G401 (cell line): ENCODE data around the gene TNKS1BP1. TPM values are rescaled to one million over a fixed set of nuclear protein-coding genes. Genes with fewer than 3 reads are reported as not detected.
A peak's percentile ranks its signal among the peaks of the same experiment; 100 is the strongest.
"Not testable (repeated sequence)": the region's sequence is repeated elsewhere in the genome, so short reads cannot be mapped to it uniquely, and the experiment has no call there.

Experiments used
- DNase-seq: peaks from one replicate; pipeline ENCODE4 v3.0.0-alpha.2; 2015; ENCODE audit warnings: low spot score
- in situ Hi-C: cut with HindIII; loops from 2 replicates; pipeline ENCODE4 v1.10.0; 2016; ENCODE audit warnings: low sequenced_read_pairs, mixed read lengths
- total RNA-seq: library from RNA; depleted of rRNA; stranded (reverse); fragments of >200 nt; shearing (Covaris generic); gene quantifications from 2 replicates; pipeline ENCODE4 v1.2.3, GENCODE V29; 2014

Gene TNKS1BP1
- total RNA-seq, 1 experiment from 2014 or later = 46.3 TPM

DNA sequence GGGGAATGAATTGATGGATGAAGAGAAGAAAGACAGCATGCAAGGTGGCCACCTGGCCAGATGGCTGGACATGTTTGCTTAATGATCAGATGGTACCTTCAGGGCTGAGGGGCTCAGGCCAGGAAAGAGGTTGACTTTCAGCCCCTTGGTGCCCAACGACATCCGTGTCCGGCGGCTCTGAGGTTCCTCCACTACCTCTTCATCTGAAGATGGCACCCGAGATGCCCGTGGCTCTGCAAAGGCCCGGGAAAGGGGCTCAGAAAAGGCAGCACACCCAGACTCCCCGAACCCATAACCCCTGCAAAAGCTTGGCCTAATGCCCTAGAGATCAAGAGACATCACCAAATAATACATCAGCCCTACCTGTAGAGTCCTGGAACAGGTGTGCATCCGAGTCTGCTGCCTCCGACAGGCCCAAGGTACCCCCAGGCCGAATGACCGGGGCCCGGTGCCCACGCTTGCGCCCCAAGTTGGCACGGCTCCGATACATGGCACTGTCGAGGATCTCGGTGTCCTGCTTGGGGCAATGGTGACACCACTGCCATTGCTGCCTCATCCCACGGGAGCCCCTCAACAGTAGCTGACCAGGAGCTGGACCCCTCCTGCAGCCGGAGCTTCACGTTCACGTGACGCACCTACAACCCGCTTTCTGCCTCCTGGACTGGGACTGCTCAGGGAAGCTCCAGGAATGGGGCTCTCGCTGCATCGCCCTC, 22.9 kb downstream of the TNKS1BP1 start:
- in situ Hi-C loops = no loop called here
- no peak for DNase-seq

DNA sequence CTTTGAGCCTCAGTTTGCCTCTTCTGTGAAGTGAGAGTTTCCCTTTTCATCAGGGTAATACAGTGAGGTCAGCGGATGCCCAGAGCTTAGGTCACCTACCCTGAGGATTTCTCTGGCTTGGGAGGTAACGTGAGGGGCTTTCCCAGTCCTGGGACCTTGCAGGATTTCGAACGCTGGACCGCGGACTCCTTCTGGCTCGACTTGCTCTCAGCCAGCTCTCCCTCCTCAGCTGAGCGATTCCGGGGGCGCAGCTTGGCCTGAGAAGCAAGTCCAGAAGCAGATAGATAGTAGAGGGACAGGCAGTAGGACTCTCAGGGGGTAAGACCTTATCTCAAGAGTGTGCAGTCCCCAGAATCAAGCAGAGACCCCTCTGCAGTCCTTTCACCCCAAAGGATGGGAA, 24.0 kb downstream of the TNKS1BP1 start:
- in situ Hi-C loops = no loop called here
- no peak for DNase-seq

DNA sequence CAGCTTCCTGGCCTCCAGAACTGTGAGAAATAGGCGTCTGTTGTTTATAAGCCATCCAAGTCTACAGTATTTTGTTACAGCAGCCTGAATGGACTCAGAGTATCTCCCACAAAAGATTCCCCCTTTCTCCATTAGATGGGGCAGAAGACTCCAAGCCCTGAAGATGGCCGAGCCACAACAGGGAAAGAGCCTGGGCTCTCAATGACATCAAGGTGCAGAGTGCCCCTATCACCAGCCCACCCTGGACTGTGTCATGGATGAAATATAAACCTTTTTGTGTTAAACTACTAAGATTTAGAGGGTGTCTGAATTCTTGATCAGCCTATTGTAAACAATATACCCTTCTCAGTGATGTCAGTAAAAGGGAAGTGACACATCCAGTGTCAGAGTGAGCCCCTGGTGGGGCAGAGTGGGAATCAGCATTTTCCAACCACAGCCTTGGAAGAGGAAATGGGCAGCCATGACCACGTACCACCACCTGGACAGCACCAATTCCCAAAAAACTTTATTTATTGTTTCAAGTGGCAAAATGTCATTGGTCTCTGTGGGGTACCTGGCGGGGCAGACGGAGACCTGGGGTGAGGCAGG, 25.5 kb downstream of the TNKS1BP1 start:
- in situ Hi-C loops = no loop called here
- DNase-seq = no peak

GRCh38 chr11:57297221-57297620, 27.5 kb downstream of the TNKS1BP1 start:
- in situ Hi-C loops = no loop called here
- DNase-seq = no peak

DNA sequence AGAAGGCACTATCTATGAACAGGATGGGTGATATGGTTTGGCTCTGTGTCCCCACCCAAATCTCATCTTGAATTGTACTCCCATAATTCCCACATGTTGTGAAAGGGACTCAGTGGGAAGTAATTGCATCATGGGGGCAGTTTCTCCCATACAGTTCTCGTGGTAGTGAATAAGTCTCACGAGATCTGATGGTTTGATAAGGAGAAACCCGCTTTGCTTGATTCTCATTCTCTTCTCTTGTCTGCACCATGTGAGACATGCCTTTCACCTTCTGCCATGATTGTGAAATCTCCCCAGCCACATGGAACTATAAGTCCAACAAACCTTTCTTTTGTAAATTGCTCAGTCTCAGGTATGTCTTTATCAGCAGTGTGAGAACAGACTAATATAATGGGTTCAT, 28.5 kb downstream of the TNKS1BP1 start:
- DNase-seq, in situ Hi-C loops: not testable (repeated sequence)

DNA sequence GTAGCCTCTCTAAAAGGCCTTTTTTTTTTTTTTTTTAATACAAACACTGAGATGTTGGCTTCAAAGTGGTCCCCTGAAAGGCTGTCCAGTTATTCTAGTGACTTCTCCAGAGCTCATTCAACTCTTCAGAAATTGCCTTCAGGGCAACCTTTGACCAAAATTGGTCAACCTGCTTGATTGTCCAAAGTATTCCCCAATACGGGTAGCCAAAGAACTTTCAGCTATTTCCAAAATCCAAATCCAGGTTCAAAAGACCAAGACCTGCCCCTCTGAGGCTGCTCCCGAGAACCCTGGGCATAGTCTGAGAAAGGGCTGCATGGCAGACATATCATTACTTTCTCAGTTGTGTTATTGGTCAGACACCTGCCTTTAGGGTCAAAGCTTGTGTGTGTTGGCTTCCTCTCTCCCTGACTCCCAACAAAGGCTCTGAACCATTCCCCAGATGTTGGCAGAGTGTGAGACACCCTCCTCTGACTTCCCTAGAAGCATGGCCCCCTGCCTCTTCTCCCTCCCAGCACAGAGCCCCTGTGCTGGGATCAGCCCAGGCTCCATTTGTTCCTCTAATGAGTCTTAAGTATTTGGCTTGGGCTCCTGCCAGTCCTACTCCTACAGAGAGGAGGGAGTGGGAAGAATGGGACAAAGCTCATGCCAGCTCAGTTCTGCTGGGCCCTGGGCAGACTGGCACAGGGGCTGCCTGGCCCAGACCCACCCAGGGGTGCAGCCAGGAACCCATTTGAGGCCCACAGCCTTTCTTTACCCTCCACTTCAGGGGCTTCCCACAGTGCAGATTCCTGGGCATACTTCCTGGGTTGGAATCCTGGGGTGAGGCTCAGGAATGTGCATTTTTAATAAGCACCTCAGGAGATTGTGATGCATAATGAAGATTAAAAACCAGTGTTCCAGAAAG, 30.3 kb downstream of the TNKS1BP1 start:
- no peak for DNase-seq
- in situ Hi-C loops = no loop called here

DNA sequence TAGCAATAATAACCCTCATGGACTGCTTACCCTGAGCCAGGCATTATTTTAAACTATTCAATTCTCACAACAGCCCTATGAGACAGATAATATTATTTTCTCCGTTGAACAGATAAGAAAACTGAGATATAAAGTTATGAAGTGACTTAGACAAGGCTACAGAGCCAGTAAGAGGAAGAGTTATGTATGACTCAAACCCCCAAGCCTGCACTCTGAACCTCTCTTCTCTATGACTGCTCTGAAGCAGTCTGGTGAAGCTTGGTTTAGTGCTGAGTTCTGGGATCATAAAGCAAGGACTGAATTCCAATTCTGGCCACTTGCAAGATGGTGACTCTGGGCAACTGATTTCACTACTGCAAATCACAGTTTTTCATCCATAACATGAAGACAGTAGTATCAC, 34.5 kb downstream of the TNKS1BP1 start:
- in situ Hi-C loops = no loop called here
- DNase-seq = no peak

DNA sequence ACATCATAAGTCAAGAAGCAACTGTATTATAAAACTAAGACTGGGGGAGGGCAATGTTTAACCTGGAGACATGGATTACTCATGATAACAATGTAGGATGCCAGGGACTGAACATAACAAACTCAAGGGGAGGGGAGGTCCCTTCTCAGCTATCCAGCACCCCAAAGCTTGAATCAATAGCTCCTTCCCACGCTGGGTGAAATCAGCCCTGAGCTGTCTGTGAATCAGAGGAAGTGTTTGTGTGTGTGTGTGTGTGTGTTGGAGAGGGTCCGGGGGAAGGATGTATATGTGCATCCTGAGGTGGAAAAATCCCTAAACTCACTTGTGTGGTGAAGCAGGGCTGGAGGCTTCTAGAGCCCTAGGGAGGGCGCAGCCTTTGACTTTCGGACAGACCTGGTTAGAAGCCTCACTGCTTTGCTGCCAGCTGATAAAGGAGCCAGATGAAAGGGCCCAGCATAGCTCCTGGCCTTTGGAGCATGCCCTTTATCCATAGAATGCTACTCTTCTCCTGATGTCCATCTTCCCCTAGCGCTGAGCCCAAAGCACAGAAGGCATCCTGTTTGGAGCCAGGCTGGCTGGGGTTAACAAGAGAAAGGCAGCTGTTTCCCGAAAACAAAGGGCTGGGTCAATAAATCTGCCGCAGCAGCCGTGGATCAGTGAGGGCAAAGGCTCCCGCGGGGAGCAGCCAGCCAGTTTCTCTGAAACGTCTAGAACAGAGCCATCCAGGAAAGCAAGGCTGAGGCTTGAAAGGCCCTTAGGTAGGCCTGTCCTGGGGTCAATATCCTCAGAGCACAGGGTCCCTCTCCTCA, 35.8 kb downstream of the TNKS1BP1 start:
- no peak for DNase-seq
- in situ Hi-C loops = no loop called here

- no peak for DNase-seq
- in situ Hi-C loops = no loop called here
Measured at GRCh38 chr11:57287884-57288283, 36.9 kb downstream of the TNKS1BP1 start.

GRCh38 chr11:57283231-57283990, 41.3 kb downstream of the TNKS1BP1 start:
- in situ Hi-C loops = no loop called here
- DNase-seq = no peak

DNA sequence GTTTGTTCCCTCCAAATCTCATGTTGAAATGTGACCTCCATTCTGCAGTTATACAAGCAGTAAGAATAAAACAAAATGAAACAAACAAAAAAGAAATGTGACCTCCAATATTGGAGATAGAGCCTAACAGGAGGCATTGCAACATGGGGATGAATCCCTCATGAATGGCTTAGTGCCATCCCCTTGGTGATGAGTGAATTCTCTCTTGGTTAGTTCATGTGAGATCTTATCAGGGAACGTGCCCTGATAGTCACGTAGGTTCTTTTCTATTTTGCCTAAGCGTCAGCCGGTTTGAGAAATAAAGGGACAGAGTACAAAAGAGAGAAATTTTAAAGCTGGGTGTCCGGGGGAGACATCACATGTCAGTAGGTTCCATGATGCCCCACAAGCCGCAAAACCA, 43.2 kb downstream of the TNKS1BP1 start:
- in situ Hi-C loops, DNase-seq: not testable (repeated sequence)

GRCh38 chr11:57279116-57279515, 45.6 kb downstream of the TNKS1BP1 start:
- in situ Hi-C loops = no loop called here
- DNase-seq = no peak

- in situ Hi-C loops = no loop called here
- no peak for DNase-seq
Measured at GRCh38 chr11:57278721-57279095, 46.0 kb downstream of the TNKS1BP1 start.

DNA sequence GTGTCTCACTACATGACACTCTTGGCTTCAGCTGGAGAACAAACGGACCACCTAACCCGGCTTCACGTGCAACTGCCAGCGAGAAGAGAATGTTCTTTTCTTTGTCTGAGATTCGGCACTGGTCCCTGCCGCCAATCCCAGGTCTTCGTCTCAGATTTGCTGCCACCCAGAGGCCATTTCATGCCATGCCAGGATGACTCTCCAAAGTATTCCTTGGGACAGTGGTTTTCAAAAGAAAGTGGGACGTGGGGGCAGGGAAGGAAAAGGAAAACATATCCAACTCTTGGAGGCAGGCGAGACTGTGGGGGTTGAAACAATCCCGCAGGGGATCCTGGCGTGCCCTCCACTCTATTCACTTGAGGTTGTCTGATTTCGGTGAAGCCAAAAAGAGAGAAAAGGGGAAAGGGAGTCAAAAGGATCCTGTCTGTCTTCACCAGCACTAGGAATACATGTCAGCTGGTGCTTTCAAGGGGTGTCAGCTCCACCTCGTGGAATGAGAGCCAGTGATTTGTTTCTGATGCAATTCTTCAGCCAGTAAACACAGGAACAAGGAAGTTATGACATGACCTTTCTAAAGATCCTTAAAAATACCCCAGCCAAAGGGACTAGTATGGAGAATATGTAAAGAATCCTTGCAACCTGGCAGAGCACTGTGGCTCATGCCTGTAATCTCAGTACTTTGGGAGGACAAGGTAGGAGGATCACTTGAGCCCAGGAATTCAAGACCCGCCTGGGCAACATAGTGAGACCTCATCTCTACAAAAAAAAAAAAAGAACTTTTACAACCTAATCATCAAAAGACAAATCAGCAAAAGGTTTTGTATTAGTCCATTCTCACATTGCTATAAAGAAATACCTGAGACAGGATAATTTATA, 46.7 kb downstream of the TNKS1BP1 start:
- DNase-seq = peak; percentile 56
- in situ Hi-C loops = no loop called here

- in situ Hi-C loops = no loop called here
Measured at GRCh38 chr11:57276971-57277675, 47.6 kb downstream of the TNKS1BP1 start.

DNA sequence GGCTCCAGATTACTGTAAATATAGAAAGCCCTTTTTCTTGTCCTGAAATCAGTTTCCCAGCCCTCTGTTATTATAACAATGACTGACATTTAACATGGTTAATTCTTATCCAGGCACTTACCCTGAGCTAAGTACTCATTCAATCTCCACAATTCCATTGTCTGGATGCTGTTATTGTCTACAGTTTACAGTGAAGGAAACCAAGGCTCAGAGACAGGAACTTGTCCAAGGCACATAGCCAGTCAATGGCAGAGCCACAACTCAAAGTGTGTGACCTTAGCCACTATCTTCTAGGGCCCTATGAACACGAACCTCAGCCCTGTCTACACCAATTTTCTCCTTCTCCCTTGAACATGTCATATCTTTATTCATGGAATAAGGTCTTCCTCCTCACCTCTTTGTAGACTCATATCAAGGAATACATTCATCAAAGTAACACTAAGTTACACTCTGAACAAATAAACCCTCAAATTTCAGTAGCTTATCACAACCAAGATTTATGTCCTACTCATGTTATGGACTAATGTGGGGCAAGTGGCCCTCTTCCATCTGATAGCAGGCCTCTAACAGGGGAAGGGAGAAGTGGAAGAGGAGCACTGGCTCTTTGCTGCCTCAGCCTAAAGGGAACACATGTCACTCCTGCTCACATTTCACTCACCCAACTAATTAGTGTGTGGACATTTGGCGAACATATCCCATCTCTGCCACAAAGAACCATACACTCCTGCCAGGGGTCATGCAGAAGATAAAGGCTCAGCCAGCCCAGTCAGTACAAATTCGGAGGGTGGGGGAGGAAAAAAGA, 48.4 kb downstream of the TNKS1BP1 start:
- in situ Hi-C loops = no loop called here
- DNase-seq = no peak

More at GRCh38 chr11:57276971-57277675, 47.6 kb downstream of the TNKS1BP1 start:
- no peak for DNase-seq
